Neural crest cell (in vitro differentiated cells): ENCODE measurements around the gene JTB. TPM values are rescaled to one million over a fixed set of nuclear protein-coding genes. Genes with fewer than 3 reads are reported as not detected.

Experiments
- DNase-seq: peaks from one replicate; pipeline ENCODE4 v3.0.0; 2021; ENCODE audit warnings: low read depth, mixed read lengths, low spot score
- H3K27ac Mint-ChIP-seq: one replicate; pipeline ENCODE4 v1.8.0; 2021; ENCODE audit warnings: mild to moderate bottlenecking, mixed read lengths; ENCODE audit not compliant: unreplicated experiment
- H3K27me3 Mint-ChIP-seq: 2 replicates; pipeline ENCODE4 v1.8.0; 2021; ENCODE audit warnings: low read depth, mild to moderate bottlenecking, mixed read lengths
- H3K36me3 Mint-ChIP-seq: 2 replicates; pipeline ENCODE4 v1.8.0; 2021; ENCODE audit warnings: low read depth, mild to moderate bottlenecking, mixed read lengths
- H3K4me1 Mint-ChIP-seq: 2 replicates; pipeline ENCODE4 v1.8.0; 2021; ENCODE audit warnings: mixed read lengths
- H3K4me3 Mint-ChIP-seq: one replicate; pipeline ENCODE4 v1.8.0; 2021; ENCODE audit warnings: mild to moderate bottlenecking, mixed read lengths
- H3K9me3 Mint-ChIP-seq: 2 replicates; pipeline ENCODE4 v1.8.0; 2021; ENCODE audit warnings: mixed read lengths
- total RNA-seq: library from RNA; stranded (reverse); gene quantifications from 2 replicates; pipeline ENCODE4 v1.2.1, GENCODE V29; 2021
- TF ChIP-seq, protein P1 (sequence below): fragments of 200-600 bp; sonication (generic); conservative IDR thresholded peaks from 2 replicates; pipeline ENCODE4 v1.5.0; 2021; ENCODE audit warnings: antibody characterized with exemption, mild to moderate bottlenecking

JTB gene
- total RNA-seq, 1 donor from 2014 or later, result 72.9 TPM

DNA sequence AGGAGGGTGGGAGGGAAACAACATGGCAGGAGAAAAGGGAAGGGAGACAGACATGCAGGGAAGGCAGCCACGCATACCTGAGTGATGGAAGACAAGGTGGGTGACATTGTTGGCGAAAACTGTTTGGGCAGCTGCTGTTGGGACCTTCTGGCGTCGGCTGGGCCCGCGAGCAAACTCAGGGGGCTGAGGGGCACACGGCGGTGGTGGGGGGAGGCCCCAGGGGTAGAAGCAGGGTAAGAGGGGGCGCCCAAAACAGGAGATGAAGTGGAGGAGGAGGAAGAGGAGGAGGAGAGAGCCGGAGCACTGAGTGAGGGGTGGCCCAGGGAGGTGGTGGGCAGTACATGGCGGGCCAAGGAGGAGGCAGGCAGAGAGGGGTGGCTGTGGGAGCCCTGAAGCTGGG lies 26.3 kb downstream of the JTB start:
- no peak overlapping the region for H3K27ac Mint-ChIP-seq
- no peaks in the 10 kb centered on the region for H3K36me3 Mint-ChIP-seq

DNA sequence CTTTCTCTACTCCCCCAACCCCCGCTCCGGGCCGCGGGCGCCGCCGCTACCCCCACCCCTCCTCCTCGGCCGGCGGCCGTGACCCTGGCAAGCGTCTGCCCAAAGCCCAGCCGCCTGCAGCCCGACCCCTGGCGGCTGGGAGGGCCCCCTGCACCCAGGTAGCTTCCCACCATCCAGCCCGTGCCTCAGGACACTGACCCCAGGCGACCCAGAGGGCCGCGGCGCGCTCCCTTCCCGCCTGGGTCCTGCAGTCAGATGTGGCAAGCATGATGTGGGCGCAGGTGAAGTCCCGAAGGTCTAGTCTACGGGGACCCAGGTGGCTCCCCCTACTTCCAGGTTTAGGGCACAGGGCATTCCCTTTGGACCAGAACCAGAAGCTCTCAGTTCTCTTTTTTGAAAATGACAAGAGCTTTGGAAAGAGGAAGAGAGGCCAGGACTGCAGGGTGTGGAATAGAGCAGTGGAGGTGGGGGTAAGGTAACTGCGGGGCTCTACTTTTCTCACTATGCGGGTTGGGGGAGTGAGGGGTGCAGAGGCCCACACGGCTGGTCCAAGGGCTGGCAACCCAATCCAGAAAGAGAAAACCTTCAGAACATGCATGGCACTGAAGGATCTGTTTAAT lies 30.7 kb downstream of the JTB start, which contains the start of gene DENND4B:
Gene DENND4B, minus strand, starts transcription at position 97 of the 620 bp plus-strand sequence. CDS start 2,344 bp downstream, outside the sequence.
- H3K36me3 Mint-ChIP-seq, result peaks cover 3% of the 10 kb centered on the region

More for the DNA sequence above, 26.3 kb downstream of the JTB start:
- TF ChIP-seq, protein P1, sequence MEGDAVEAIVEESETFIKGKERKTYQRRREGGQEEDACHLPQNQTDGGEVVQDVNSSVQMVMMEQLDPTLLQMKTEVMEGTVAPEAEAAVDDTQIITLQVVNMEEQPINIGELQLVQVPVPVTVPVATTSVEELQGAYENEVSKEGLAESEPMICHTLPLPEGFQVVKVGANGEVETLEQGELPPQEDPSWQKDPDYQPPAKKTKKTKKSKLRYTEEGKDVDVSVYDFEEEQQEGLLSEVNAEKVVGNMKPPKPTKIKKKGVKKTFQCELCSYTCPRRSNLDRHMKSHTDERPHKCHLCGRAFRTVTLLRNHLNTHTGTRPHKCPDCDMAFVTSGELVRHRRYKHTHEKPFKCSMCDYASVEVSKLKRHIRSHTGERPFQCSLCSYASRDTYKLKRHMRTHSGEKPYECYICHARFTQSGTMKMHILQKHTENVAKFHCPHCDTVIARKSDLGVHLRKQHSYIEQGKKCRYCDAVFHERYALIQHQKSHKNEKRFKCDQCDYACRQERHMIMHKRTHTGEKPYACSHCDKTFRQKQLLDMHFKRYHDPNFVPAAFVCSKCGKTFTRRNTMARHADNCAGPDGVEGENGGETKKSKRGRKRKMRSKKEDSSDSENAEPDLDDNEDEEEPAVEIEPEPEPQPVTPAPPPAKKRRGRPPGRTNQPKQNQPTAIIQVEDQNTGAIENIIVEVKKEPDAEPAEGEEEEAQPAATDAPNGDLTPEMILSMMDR, result no peak
- DNase-seq, result no peak
- Mint-ChIP-seq H3K4me1 (peaks cover 3% of the 10 kb centered on the region), H3K27me3 (no peaks in the 10 kb centered on the region), H3K9me3 (no peaks in the 10 kb centered on the region), H3K4me3 (no peak overlapping the region)

DNA sequence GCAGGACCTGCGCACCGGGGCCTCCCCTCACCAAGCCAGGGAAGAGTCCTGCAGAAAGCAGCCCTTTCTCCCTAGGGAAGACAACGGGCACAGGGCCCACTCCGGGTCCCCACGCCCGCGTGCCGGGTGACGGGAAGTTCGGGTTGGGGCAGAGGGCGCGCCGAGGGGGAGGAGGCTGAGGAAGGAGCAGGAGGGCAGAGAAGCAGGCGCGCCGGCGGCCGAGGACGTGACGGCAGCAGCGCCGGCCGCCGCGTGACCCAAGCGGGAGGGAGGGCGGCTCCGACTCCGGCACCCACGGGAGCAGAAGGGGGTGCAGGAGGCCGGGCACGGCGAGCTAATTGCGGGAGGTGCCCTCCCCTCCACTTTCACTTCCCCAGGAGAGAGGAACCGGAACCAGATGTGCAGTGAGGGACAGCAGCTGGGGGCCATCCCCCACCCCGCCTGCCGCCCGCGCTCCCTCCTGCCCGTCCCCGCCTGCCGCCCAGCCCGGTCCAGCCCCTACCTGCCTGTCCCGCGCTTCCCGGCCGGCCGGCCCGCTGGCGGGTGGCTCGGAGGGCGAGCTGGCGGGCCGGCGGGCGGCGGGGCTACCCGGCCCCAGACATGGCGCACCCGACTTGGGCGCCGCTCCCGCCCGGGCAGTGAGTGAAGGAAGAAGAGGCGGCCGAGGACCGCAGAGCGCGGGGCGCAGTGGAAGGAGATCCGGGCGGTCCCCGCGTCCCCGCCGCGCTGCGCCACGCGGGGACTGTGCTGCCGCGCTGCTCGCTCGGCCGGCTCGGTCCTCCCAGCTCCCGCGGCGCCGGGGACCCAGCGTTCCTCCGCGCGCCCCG lies 31.5 kb downstream of the JTB start:
- no peak overlapping the region for H3K27ac Mint-ChIP-seq

More for the DNA sequence above, 30.7 kb downstream of the JTB start, which contains the start of gene DENND4B:
- Mint-ChIP-seq H3K4me1 (peaks cover 17% of the 10 kb centered on the region), H3K27ac (peak within 1 kb of the TSS; percentile 35), H3K9me3 (no peaks in the 10 kb centered on the region), H3K4me3 (peak within 1 kb of the TSS; percentile 90), H3K27me3 (no peaks in the 10 kb centered on the region)
- peak; percentile 78 for DNase-seq
- TF ChIP-seq, protein P1, result peak; percentile 92

DNA sequence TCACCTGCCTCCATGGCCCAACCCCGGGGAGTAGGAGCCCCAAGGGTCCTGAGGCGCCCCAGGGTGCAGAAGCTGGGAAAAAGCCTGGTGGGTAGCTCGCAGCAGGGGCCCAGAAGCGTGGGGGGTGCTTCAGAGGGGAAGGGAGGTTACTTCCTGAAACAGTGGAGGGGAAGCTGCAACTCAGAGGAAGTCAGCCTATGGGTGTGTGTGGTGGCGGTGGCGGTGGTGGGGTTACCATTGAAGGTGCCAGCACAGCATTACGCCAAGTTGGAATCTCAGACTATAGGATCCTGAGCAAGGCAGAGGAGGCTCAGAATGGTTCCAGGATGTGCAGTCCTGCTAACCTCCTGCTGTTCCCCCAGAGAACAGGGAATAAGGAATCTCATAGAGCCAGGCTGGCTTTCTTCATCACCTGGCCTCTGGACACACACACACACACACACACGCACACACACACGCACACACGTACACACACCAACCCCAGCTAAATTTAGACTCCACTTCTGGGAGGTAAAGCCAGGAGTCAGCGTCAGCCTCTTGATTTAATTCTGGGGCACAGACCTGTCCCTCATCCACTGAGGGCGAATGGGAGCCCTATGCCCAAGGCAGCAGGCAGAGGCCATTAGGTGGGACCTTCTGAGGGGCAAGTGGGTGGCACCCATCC lies 32.2 kb downstream of the JTB start:
- Mint-ChIP-seq H3K27me3 (no peaks in the 10 kb centered on the region), H3K4me1 (peaks cover 17% of the 10 kb centered on the region), H3K27ac (peak overlapping the region; percentile 35), H3K4me3 (peak overlapping the region; percentile 90), H3K9me3 (no peaks in the 10 kb centered on the region), H3K36me3 (peaks cover 3% of the 10 kb centered on the region)
- no peak for DNase-seq
- TF ChIP-seq, protein P1, result no peak

More for the DNA sequence above, 31.5 kb downstream of the JTB start:
- peak overlapping the region; percentile 90 for H3K4me3 Mint-ChIP-seq
- no peaks in the 10 kb centered on the region for H3K9me3 Mint-ChIP-seq
- peaks cover 3% of the 10 kb centered on the region for H3K36me3 Mint-ChIP-seq
- H3K4me1 Mint-ChIP-seq, result peaks cover 17% of the 10 kb centered on the region
- peak; percentile 34 for DNase-seq
- TF ChIP-seq, protein P1, result no peak
- no peaks in the 10 kb centered on the region for H3K27me3 Mint-ChIP-seq

DNA sequence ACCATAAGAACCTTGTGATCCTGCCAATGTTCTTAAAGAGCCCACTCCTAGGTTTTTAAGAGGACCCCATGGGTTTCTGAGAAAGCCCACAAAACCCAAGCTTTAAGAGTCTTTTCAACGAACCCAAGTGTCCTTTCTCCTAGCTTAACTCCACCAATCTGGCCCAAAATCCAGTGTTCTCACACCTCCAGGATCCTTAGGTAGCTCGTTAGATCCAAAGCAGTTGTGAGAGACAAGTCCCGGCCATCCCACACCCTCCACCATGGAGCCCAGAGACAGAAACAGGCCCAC lies 32.7 kb downstream of the JTB start:
- peaks cover 17% of the 10 kb centered on the region for H3K4me1 Mint-ChIP-seq
- no peaks in the 10 kb centered on the region for H3K9me3 Mint-ChIP-seq
- peak overlapping the region; percentile 90 for H3K4me3 Mint-ChIP-seq
- no peaks in the 10 kb centered on the region for H3K27me3 Mint-ChIP-seq
- TF ChIP-seq, protein P1, result no peak
- H3K27ac Mint-ChIP-seq, result no peak overlapping the region
- DNase-seq, result no peak
- peaks cover 3% of the 10 kb centered on the region for H3K36me3 Mint-ChIP-seq
